Ovary (tissue), 9 donors: ENCODE results near the gene HBA2. TPM values are rescaled to one million over a fixed set of nuclear protein-coding genes. Genes with fewer than 3 reads are reported as not detected.
"Not testable (repeated sequence)": the region's sequence is repeated elsewhere in the genome, so short reads cannot be mapped to it uniquely, and the experiment has no call there.

Experiments
- DNase-seq, 5 donors: peaks; one replicate each; pipeline ENCODE4 v3.0.0-alpha.2; 2019 to 2020
- H3K27ac ChIP-seq, 2 donors: fragments of 200-600 bp; one replicate each; pipeline versions ENCODE4 v1.5.1 to v1.8.0; 2019 to 2022
- H3K27me3 ChIP-seq: fragments of 200-600 bp; one replicate; pipeline ENCODE4 v1.8.0; 2022
- H3K36me3 ChIP-seq: fragments of 200-600 bp; sonication (generic); one replicate; pipeline ENCODE4 v1.5.1; 2019
- H3K4me1 ChIP-seq: one replicate; pipeline ENCODE4 v1.8.1; 2013; ENCODE audit warnings: mild to moderate bottlenecking, moderate library complexity; ENCODE audit not compliant: insufficient read depth
- H3K4me3 ChIP-seq: fragments of 200-600 bp; sonication (generic); one replicate; pipeline ENCODE4 v1.5.1; 2017
- H3K9me3 ChIP-seq, 2 donors: fragments of 200-600 bp in 1 of 2; sonication (generic) in 1 of 2; one replicate each; pipeline versions ENCODE4 v1.5.1 to v1.8.1; 2013 to 2019; ENCODE audit warnings: mild to moderate bottlenecking in 1 of 2, moderate library complexity in 1 of 2
- CTCF ChIP-seq, 3 donors: fragments of 450-650 bp in 2 of 3; fragments of 200-600 bp in 1 of 3; IDR thresholded peaks; one replicate each; pipeline versions ENCODE4 v1.5.1 to v1.8.0; 2016 to 2022; ENCODE audit warnings: antibody characterized with exemption in 3 of 3, mild to moderate bottlenecking in 1 of 3
- EP300 ChIP-seq: sonication (generic); formaldehyde crosslinking; IDR thresholded peaks from one replicate; pipeline ENCODE4 v1.6.1; 2017; ENCODE audit warnings: antibody characterized with exemption
- POLR2A ChIP-seq: fragments of 450-650 bp; IDR thresholded peaks from one replicate; pipeline ENCODE4 v1.6.1; 2017; ENCODE audit warnings: antibody characterized with exemption, mild to moderate bottlenecking, moderate library complexity
- WGBS, 3 donors: extraction: QIAGEN DNeasy Blood & Tissue Kit in 1 of 3; methylation state at CpG; one replicate each; pipeline versions ENCODE4 v1.1.5 to v1.1.7; 2013 to 2017; 5-methylcytosine and 5-hydroxymethylcytosine counted together
- intact Hi-C, 4 donors: fragments of 100-400 bp; cut with DNase I; formaldehyde crosslinking; loops; one replicate each; pipeline versions ENCODE4 v1.11.0 to v1.15.1; 2022 to 2023
- polyA plus RNA-seq, 2 donors: library from polyadenylated mRNA; stranded (reverse); fragments of 200-250 nt in 1 of 2; fragments of 350-450 nt in 1 of 2; fragmentation: Illumina TruSeq in 1 of 2; extraction: RNeasy Lipid Tissue Mini Kit (QIAGEN cat#74804) in 1 of 2; gene quantifications; one replicate each; pipeline ENCODE4 v1.2.3, GENCODE V29; 2013 to 2014
- total RNA-seq, 7 donors: library from RNA; depleted of rRNA in 2 of 7; stranded (reverse); fragments of >200 nt in 2 of 7; fragmentation: NEBNext Ultra II Directional in 3 of 7; extraction: Animal tissue kit (Norgen Biotek cat#: 25700) in 3 of 7; gene quantifications; one replicate each; pipeline versions ENCODE4 v1.1.0 to v1.2.4, GENCODE V29; 2016 to 2023
- donor health status: DM: no; HTN: no; CAD: no; lungs with moderate emphysema.
- donor health status: DM: no; HTN: no; CAD: no.
- donor health status: Bipolar disorder and iron deficiency.
- donor health status: DM: yes; HTN: yes; CAD: no.
- donor health status: DM: no; HTN: no; CAD: no.
- donor health status: DM: yes; HTN: yes; CAD: no.

The HBA2 gene
- total and polyA plus RNA-seq, 9 donors: 4.5 to 173 (median 74.2) TPM; not detected in 1

DNA sequence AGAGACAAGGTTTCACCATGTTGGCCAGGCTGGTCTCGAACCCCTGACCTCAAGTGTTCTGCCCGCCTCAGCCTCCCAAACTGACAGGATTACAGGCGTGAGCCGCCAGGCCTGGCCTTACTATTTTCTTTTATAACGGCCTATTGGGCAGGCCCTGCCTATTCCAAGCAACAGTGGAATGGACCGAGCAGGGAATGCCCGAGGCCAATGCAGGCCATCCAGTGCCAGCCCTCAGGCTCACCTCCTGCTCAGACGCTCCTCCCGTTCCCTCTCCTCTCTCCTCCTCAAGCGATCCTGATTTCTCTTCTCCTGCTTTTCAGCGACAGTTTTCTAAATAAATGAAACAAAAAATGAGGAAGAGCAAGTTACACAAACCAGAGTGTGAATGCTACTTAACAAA, 20.0 kb downstream of the HBA2 start:
- no peak overlapping the region for H3K4me3 ChIP-seq
- H3K36me3 ChIP-seq: no peaks in the 10 kb centered on the region
- intact Hi-C loops: no loop called here
- no peak for TF ChIP-seq POLR2A
- no peak for TF ChIP-seq CTCF (IDR thresholded peaks at IDR 0.05)
- no peak for TF ChIP-seq EP300
- WGBS, 3 donors: 92 to 94% (median 93%) methylated on average over 11 of the region's 11 CpGs
- no peak overlapping the region for H3K27ac ChIP-seq
- no peak for DNase-seq
- H3K4me1 ChIP-seq: no peaks in the 10 kb centered on the region
- H3K27me3 ChIP-seq: no peaks in the 10 kb centered on the region
- H3K9me3 ChIP-seq: no peaks in the 10 kb centered on the region

DNA sequence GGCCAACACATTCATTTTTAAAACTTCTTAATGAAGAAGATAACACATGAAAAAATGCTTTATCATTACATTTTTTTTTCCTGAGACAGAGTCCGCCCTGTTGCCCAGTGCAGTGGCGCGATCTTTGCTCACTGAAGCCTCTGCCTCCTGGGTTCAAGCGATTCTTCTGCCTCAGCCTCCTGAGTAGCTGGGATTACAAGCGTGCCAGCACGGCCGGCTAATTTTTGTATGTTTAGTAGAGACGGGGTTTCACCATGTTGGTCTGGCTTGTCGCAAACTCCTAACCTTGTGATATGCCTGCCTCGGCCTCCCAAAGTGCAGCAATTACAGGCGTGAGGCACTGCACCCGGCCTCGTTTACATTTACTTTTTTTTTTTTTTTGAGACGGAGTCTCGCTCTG, 20.8 kb downstream of the HBA2 start:
- Histone ChIP-seq H3K4me3 (no peak overlapping the region), H3K9me3 (no peaks in the 10 kb centered on the region), H3K27me3 (no peaks in the 10 kb centered on the region), H3K4me1 (no peaks in the 10 kb centered on the region), H3K36me3 (no peaks in the 10 kb centered on the region), H3K27ac (no peak overlapping the region)
- no peak for DNase-seq
- TF ChIP-seq POLR2A: no peak
- TF ChIP-seq CTCF (IDR thresholded peaks at IDR 0.05): no peak
- TF ChIP-seq EP300: no peak
- intact Hi-C loops: no loop called here
- 90 to 92% (median 91%) methylated on average over 14 to 15 of the region's 15 CpGs for WGBS, 3 donors

GRCh38 chr16:194516-194915, 21.8 kb downstream of the HBA2 start:
- Histone ChIP-seq H3K36me3 (no peaks in the 10 kb centered on the region), H3K9me3 (no peaks in the 10 kb centered on the region), H3K4me1 (no peaks in the 10 kb centered on the region), H3K27me3 (no peaks in the 10 kb centered on the region), H3K4me3 (no peak overlapping the region), H3K27ac (no peak overlapping the region)
- intact Hi-C loops: no loop called here
- DNase-seq: no peak
- no peak for TF ChIP-seq POLR2A
- no peak for TF ChIP-seq EP300
- TF ChIP-seq CTCF (IDR thresholded peaks at IDR 0.05): no peak
- 92 to 94% (median 92%) methylated on average over 6 of the region's 6 CpGs for WGBS, 3 donors

GRCh38 chr16:200388-200787, 27.7 kb downstream of the HBA2 start:
- no peak for DNase-seq
- 86 to 95% (median 90%) methylated on average over 5 of the region's 5 CpGs for WGBS, 3 donors
- Histone ChIP-seq H3K4me1 (no peaks in the 10 kb centered on the region), H3K4me3 (no peak overlapping the region), H3K9me3 (no peaks in the 10 kb centered on the region), H3K36me3 (no peaks in the 10 kb centered on the region), H3K27ac (no peak overlapping the region), H3K27me3 (no peaks in the 10 kb centered on the region)
- intact Hi-C loops: no loop called here
- TF ChIP-seq CTCF (IDR thresholded peaks at IDR 0.05) (no peak), EP300 (no peak), POLR2A (no peak)

DNA sequence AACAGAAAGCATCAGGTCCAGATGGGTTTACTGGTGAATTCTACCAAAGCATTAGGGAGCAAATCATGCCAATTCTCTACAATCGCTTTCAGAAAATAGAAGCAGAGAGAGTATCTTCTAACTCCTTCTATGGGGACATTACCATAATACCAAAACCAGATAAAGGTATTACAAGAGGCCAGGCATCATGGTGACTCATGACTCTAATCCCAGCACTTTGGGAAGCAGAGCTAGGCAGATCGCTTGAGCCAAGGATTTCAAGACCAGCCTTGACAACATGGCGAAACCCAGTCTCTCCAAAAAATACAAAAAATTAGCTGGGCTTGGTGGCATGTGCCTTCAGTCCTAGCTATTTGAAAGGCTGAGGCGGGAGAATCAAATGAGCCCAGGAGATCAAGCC, 30.6 kb downstream of the HBA2 start:
- no peak for DNase-seq
- Histone ChIP-seq H3K9me3 (no peaks in the 10 kb centered on the region), H3K4me1 (no peaks in the 10 kb centered on the region), H3K27ac (no peak overlapping the region), H3K4me3 (no peak overlapping the region), H3K27me3 (no peaks in the 10 kb centered on the region), H3K36me3 (no peaks in the 10 kb centered on the region)
- TF ChIP-seq EP300 (no peak), CTCF (IDR thresholded peaks at IDR 0.05) (no peak), POLR2A (no peak)
- WGBS, 3 donors: 94 to 98% (median 96%) methylated on average over 4 of the region's 4 CpGs
- intact Hi-C loops: no loop called here

DNA sequence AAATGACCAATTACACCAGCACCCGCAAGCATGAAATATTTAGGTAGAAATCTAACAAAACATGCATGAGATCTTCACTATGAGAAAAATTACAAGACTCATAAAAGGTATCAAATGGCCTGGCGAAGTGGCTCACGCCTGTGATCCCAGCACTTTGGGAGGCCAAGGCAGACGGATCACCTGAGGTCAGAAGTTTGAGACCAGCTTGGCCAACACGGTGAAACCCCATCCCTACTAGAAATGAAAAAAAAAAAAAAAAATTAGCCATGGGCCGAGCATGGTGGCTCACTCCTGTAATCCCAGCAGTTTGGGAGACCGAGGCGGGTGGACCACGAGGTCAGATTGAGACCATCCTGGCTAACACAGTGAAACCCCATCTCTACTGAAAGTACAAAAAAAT, 31.4 kb downstream of the HBA2 start:
- 88 to 95% (median 91%) methylated on average over 9 of the region's 9 CpGs for WGBS, 3 donors
- H3K36me3 ChIP-seq, H3K27me3 ChIP-seq, intact Hi-C loops, H3K4me3 ChIP-seq, DNase-seq, H3K4me1 ChIP-seq, H3K27ac ChIP-seq, H3K9me3 ChIP-seq: not testable (repeated sequence)

GRCh38 chr16:209359-209758, 36.7 kb downstream of the HBA2 start:
- H3K4me1 ChIP-seq, H3K9me3 ChIP-seq, H3K36me3 ChIP-seq, H3K4me3 ChIP-seq, intact Hi-C loops, H3K27me3 ChIP-seq, DNase-seq, H3K27ac ChIP-seq: not testable (repeated sequence)
- 81 to 88% (median 86%) methylated on average over 4 of the region's 4 CpGs for WGBS, 3 donors
